Spleen (tissue), 7 donors: ENCODE results near the gene SLC4A2.

ENCODE experiments used
- POLR2A ChIP-seq, 3 donors: fragments of 450-650 bp; IDR thresholded peaks; one replicate each; pipeline ENCODE4 v1.5.1; 2017; ENCODE audit warnings: antibody characterized with exemption in 3 of 3, mild to moderate bottlenecking in 1 of 3
- TF ChIP-seq, protein P1 (sequence below), 11 experiments: fragments of 200-600 bp in 7 of 11; fragments of 450-650 bp in 4 of 11; sonication (generic) in 4 of 11; IDR thresholded peaks in 8 of 11; conservative IDR thresholded peaks in 3 of 11; 1 replicate in 7 of 11; 2 replicates in 4 of 11; pipeline versions ENCODE4 v1.4.0 to v1.8.0; 2016 to 2021; ENCODE audit warnings: antibody characterized with exemption in 11 of 11, inconsistent platforms in 4 of 11, mild to moderate bottlenecking in 1 of 11
- donor health status: DM: no; HTN: no; CAD: no; lungs with moderate emphysema.
- donor health status: DM: no; HTN: no; CAD: no.
- donor health status: DM: no; HTN: no; CAD: no.

DNA sequence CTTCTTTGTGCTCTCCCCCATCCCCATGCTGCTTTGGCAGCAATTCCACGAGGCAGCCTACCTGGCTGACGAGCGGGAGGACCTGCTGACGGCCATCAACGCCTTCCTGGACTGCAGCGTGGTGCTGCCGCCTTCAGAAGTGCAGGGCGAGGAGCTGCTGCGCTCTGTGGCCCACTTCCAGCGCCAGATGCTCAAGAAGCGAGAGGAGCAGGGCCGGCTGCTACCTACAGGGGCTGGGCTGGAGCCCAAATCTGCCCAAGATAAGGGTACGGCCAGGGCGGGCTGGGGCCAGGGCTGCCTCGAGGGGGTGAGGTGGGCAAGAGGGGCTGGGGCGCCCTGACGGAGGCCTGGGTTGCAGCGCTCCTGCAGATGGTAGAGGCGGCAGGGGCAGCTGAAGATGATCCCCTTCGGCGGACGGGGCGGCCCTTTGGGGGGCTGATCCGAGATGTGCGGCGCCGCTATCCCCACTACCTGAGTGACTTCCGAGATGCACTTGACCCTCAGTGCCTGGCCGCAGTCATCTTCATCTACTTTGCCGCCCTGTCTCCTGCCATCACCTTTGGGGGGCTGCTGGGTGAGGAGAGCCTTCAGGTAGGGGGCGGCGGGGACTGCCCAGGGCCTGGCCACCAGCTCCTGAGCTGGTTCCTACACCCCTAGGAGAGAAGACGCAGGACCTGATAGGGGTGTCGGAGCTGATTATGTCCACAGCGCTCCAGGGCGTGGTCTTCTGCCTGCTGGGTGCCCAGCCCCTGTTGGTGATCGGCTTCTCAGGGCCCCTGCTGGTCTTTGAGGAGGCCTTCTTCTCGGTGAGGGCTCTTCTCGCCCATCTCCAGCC, 11.9 kb downstream of the SLC4A2 start:
- TF ChIP-seq POLR2A (IDR thresholded peaks at IDR 0.05) = no peak
- TF ChIP-seq, protein P1, sequence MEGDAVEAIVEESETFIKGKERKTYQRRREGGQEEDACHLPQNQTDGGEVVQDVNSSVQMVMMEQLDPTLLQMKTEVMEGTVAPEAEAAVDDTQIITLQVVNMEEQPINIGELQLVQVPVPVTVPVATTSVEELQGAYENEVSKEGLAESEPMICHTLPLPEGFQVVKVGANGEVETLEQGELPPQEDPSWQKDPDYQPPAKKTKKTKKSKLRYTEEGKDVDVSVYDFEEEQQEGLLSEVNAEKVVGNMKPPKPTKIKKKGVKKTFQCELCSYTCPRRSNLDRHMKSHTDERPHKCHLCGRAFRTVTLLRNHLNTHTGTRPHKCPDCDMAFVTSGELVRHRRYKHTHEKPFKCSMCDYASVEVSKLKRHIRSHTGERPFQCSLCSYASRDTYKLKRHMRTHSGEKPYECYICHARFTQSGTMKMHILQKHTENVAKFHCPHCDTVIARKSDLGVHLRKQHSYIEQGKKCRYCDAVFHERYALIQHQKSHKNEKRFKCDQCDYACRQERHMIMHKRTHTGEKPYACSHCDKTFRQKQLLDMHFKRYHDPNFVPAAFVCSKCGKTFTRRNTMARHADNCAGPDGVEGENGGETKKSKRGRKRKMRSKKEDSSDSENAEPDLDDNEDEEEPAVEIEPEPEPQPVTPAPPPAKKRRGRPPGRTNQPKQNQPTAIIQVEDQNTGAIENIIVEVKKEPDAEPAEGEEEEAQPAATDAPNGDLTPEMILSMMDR (IDR thresholded peaks at IDR 0.05 in 8 of 11, conservative IDR thresholded peaks at IDR 0.05 in 3 of 11) = no peak
